ENCODE results near the gene TMEM190.
A peak's percentile ranks its signal among the peaks of the same experiment; 100 is the strongest.

The TMEM190 gene

DNA sequence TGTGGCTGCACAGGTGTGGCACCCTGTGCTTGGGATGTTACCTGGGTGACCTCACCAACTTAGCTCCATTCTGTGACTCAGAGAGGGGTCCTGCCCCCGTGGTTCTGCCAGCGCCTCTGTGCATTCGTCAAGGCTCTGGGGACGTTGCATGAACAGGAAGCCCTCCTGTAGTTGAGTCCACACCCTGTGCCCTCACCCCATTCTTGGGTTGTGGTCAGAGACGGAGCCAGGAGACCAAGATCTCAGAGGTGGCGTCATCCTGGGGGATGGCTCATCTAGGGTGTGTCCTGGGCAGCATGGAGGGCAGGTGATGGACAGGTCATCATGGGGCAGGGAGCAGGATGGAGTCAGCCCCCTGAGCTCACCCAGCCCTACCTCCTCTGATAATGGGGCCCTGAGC lies 24.6 kb upstream of the TMEM190 start:
- DNase-seq = no peak

DNA sequence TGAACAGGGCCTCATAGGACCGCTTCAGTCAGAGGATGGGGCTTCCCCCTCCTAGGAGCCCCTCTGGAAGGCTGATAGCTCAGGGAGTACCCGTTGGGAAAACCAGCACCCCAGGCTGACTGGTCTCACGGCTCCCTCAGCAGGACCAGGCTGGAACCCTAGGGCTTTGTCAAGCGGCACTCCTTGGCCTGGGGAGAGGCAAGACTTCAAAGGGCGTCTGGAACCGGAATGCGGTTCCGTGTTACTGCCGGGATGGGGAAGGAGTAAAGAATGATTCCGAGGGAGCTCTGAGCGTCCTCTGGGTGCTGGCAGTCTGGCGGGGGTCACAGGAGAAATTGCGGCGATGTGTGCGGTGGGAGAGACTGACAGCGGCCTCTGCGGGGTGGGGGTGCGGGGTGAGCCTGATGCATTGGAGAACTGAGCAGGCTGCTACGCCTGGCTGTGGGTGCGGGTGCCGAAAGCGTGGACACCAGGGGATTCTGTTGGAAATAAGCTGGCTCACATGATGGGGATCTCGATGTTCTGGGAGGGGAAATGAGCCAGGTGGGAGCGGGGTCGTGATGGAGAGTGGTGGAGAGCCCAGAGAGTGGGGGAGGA lies 24.0 kb upstream of the TMEM190 start:
- DNase-seq = no peak

DNA sequence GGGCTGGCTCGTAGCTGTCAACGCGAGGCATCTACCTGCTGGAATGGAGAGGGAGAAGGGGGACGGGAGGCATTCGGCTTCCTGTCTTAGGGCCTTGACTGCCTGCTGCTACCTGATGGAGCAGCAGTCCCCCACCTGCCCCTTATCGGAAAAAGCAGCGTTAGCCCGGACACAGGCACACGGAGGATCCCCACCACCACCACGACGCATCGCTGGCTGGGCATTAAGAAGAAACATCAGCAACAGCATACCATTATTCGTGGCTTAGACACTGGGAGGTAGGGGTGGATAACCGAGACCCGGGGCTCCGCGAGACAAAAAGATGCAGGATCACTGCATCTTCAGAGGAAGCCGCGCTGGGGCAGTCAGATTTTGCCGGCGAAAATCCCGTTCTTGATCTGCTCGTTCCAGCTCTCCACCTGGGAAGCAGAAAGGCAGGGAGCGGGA lies 23.2 kb upstream of the TMEM190 start:
- DNase-seq = no peak

DNA sequence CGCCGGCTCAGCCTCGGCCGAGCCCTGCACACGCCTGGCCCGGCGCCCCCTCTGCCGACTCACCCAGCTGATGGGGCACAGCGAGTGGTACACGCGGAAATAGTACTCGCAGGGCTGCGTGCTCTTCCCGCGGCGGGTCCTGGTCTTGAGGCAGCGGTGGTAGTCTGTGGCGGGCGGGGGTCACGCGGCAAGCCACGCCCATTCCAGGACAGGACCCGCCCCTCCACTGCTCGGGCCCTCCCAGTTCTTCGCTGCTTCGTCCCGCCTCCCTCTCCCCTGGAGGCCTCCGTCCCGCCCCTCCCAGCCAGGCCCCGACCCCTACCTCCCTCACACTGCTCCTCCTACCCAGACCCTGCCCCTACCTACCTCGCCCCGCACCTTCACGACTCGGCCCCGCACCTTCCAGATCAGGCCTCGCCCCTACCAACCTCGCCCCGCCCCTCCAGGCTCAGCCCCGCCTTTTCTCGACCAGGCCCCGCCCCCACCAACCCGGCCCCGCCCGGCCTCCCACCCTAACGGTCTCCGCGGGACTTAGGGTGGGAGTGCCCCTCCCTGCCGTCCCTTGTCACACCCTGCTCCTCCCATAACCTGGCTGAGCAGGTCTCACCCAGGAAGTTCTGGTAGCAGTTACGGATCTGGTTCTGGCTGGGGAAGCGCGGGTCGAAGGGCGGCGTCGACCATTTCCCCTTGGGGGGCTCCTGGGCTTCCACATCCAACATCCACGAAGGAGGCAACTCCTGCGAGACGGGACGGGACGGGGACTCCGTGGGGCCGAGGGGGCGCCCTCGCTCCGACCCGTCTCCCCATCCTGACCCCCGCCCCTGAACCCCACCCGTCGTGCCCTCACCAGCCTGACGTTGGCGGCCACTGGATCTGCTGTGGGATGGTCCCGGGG lies 22.6 kb upstream of the TMEM190 start:
- DNase-seq = peak; percentile 35

DNA sequence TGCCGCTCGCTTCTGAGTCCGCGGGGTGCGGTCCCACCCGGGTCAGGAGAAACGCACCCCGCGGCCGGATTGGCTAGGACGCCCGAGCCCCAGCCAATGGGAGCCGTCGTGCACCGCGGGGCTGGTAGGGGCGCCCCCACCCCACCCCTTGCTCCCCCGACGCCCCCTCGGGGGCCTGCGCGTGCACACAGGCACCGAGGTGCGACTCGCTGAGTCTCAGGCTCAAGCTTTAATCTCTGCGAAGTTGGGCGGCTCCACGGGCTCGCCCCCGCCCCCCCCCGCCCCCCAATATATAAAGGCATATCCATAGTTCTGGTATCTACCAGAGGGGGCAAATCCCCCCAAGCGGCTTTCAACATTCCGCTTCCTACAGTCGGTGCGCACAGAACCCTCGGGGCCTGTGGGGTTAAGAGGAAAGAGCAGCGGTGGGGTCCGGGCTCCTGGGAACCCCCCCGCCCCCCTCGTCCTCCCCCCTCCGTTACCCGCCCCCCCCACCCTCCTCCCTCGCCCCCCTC lies 21.9 kb upstream of the TMEM190 start, which contains the start of gene COX6B2:
TSS of gene COX6B2 (minus strand) at position 22 of the 515 bp plus-strand sequence. CDS start 198 bp downstream, outside the sequence.
- no peak for DNase-seq

DNA sequence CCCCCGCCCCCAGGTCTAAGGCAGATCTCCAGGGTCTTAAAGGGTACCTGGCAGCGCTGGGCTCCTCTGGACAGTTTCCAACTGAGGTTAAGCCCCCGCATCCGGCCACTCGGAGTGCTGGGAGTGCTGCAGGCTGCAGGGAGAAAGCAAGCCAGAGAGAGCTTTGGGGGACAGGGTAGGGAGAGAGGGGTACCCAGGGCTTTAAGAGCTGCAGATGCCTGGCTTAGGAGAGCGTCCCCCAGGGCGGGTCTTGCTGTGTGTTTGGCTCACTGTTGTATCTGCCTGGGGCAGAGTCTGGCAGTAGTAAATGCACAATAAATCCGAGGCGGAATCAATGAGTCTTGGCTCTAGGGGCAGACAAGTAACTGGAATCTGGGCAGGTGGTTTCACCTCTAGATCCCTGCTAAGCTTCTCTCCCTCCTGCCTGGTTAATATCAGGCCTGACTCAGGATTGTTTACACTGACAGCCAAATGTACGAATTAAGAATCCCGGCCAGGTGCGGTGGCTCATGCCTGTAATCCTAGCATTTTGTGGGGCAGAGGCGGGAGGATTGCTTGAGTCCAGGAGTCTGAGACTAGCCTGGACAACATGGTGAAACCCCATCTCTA lies 21.3 kb upstream of the TMEM190 start:
- no peak for DNase-seq

DNA sequence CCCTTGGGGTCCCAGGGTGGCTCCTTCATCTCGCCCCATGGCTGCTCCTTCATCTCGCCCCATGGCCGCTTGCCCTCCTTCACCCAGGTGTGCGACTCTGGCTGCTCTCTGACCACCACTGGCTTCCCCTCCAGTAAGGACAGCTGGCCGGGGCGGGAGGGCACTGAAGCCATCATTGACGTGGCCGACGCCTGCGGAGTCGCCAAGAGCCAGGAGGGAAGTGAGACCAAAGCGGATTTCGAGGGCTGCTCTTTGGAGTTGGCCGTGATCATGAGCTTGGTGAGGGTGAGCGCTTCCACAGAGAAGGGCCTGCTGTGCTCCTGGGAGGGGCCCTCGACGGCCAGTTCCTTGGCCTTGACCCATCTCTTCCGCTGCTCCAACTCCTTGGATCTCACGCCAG lies 18.1 kb upstream of the TMEM190 start:
- DNase-seq = no peak

DNA sequence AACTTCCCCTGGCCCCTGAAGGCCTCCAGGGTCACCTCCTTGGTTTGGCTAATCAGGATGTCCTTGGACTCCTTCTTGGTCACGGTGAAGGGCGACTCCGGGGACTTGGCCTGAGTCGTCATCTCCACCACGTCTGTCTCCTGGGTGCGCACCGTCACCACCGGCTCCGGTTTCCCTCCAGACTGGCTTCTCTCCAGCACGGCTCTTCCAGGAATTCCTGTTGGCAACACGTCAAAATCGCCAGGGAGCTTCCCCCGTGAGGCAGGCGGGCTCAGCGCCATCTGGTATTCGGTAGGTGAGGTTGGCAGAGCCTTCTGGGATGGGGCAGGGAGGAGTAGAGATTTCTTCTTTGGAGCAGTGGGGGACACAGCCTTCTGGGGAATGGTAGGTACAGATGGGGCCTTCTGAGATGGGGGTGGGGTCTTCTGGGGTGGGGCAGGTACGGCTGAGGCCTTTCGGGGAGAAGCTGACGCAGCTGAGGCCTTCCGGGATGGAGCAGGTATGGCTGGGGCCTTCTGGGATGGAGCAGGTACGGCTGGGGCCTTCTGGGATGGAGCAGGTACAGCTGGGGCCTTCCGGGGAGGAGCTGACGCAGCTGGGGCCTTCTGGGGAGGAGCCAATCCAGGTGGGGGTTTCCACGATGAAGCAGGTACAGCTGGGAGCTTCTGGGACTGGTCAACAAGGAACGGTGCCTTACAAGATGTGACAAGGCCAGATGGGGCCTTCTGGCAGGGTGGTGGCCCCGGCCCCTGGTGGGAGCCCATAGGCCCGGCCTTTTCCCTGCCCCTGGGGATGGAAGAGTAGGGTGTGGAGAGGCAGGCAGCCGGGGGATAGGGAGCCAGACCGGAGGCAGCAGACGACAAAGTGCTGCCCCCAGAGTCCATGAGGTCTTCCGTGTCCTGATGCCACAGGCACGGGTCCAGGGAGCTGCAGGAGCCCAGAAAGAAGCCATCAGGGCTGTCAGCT lies 17.4 kb upstream of the TMEM190 start:
- no peak for DNase-seq

DNA sequence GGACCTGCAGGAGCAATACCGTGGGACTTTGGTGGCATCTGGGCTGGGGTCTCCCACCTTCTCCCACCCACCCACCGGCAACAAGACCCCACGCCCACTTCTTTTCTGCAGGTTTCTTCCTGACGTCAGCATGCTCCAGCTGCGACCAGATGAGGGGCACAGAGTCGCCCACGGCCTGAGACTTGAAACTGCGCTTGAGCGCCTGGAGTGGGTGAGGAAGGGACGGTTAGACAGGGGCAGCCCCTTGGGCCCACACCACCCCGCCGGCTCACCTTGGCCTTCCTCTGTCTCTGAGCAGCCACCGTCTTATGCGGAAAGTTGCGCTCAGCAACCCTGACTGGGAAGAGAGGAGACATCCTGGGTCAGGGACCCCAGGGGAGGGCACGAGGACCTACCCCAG lies 15.7 kb upstream of the TMEM190 start:
- DNase-seq = no peak

DNA sequence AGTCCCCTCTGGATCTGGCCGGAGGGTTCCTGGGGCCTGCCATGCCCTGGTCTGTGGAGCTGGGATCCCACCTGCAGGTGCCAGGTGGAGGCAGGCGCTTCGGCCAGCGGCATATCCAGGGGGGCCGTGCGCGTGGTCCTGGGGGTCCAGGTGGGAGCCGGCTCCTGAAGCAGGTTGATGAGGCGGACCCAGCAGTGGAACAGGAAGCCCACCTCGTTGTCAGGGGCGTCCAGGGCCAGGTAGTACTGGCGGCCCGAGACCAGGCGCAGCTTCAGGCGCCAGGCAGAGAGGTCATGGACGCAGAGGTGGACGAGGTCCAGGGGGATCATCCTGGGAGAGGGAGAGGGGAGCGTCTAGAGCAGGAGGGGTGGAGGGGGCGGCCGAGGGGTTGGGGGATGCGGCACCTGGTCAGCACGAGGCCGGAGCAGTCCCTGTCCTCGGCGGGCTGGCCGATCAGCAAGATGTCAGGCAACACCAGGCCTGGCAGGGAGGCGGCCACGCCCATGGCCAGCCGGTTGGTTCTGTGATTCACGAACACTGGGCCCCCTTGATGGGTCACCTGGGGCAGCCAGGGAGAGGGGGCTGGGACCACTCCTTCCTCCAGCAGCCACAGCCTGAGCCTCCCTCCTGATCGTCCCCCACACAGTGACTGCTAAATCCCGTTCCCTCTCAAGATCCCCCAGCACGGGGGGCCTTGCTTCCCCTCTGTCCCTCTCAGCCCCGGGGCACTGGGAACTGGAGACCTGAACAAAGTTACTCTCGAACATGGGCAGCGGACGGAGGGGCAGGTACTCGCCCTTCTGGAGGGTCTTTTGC lies 14.2 kb upstream of the TMEM190 start:
- no peak for DNase-seq

DNA sequence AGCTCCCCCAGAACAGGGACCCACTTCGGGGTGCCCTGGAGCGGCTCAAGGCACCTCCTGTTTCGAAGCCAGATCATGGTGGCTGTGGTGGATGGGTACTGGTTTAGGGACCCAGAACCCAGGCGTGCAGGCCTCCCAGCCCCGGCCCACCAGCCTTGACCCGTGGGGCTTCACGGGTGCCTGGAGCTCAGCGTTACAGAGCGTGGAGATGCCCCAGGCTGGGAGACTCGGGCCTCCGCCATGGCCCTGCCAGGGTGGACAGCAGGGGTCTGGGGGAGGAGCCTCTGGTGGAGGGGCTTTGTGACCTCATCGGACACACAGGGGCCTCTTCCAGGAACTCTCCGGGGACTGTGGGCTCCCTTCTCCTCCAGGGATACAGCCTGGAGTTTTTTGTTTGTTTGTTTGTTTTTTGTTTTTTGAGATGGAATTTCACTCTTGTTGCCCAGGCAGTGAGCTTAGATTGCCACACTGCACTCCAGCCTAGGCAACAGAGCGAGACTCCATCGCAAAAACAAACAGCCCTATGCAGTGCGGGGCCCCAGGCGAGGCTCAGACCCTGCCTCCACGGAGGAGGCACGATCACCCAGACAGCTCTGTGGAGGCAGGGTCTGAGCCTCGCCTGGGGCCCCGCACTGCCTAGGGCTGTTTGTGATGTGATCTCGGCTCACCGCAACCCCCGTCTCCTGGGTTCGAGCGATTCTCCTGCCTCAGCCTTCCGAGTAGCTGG lies 13.5 kb upstream of the TMEM190 start, which contains the start of gene GARIN5B:
TSS of gene GARIN5B (minus strand) at position 271 of the 727 bp plus-strand sequence. CDS start at position 77, 194 bp downstream.
- no peak for DNase-seq

DNA sequence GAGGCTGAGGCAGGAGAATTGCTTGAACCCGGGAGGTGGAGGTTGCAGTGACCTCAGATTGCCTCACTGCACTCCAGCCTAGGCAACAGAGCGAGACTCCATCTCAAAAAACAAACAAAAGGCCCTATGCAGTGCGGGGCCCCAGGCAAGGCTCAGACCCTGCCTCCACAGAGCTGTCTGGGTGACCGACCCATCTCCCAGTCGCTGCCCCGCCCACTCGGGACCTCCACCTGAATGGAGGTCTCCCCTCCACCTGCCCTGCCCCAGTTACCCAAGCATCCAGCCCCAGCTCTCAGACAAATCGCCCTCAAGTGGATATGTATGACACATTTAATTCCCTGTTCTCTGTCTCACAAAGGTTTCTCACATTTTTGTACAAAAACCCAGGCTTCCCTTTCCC lies 11.4 kb upstream of the TMEM190 start:
- DNase-seq = no peak

DNA sequence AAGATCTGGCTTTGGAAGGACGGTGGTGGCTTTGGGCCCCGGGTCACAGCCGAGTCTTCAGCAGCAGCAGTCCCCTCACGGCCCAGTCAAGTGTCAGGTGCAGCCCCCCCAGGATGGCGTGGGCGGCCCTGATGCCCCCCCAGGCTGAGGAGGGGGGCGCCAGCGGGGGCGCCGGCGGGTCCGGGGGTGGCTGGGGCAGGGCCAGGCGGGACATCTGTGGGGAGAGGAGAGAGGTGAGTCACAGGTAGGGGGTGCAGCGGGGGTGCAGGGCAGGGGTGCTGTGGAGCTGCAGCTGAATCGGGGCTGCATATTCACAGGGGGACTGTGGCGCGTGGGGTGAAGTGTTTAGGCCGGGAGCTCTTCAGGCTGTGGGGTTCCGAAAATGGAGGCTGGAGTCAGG lies 10.7 kb upstream of the TMEM190 start:
- DNase-seq = no peak

DNA sequence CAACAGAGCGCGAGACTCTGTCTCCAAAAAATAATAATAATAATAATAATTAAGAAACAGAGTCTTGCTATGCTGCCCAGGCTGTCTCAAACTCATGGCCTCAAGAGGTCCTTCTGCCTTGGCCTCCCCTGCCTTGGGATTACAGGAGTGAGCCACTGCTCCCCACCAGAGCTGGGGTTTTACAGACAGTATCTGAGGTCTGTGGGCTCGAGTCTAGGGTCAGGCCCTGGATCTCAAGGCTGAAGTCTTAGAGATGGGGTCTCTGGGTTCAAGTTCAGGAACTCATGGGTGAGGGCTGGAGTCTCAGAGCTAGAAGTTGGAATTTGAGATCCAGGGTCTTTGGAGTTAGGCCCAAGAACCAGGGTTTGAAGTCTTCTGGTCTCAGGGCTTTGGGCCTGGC lies 9.8 kb upstream of the TMEM190 start:
- DNase-seq = no peak

DNA sequence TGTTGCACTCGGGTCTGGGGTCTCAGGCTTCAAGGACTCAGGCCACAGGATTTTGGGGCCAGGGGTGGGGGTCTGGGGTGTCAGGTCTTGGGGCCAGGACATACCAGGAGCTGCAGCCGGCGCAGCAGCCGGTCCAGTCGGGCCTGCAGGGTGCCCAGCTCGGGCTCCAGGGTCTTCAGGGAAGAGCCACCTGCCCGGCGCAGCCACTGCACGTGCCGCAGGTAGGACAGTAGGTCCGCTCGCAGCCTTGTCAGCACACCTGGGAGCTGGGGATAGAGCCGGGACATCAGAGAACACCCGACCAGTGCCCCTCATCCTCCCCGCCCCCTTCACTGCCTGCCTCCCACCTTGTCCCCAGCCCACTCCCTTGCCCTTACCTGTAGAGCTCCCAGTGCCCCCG lies 8.5 kb upstream of the TMEM190 start:
- DNase-seq = no peak

DNA sequence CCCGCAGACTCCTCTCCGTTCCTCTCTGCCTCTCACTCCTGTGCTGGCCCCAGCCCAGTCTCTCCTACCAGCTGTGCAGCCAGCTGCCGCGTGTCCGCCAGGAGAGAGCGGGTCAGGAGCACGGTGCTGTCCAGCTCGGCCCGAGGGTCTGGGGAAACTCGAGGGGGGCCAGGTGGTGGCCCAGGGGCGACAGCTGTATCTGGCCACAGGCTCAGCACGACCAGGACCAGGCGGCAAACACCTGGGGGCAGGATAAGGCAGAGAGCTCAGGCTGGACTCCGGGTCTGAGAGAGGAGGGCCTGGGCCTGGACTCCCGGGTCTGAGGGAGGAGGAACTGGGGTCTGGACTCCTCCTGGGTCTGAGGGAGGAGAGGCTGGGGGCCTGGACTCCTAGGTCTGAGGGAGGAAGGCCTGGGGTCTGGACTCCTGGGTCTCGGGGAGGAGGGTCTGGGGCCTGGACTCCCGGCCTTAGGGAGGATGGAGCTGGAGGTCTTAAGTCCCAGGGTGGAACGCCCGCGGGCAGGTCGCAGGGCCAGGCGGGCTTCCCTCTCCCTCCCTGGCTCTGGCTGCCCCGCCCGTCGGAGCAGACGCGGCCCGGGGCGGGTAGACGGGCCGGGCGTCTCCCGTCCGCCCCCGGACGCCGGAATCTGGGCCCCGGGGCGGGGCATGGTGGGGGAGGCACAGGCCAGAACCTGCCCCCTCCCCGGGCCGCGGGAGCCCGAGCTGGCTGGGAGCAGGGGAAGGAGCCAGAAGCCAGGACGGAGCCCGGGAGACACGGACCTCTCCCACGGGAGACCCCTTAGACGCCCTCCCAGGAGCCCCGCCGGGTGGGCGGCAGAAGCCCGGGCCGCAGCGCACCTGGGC lies 7.7 kb upstream of the TMEM190 start:
- DNase-seq = no peak

DNA sequence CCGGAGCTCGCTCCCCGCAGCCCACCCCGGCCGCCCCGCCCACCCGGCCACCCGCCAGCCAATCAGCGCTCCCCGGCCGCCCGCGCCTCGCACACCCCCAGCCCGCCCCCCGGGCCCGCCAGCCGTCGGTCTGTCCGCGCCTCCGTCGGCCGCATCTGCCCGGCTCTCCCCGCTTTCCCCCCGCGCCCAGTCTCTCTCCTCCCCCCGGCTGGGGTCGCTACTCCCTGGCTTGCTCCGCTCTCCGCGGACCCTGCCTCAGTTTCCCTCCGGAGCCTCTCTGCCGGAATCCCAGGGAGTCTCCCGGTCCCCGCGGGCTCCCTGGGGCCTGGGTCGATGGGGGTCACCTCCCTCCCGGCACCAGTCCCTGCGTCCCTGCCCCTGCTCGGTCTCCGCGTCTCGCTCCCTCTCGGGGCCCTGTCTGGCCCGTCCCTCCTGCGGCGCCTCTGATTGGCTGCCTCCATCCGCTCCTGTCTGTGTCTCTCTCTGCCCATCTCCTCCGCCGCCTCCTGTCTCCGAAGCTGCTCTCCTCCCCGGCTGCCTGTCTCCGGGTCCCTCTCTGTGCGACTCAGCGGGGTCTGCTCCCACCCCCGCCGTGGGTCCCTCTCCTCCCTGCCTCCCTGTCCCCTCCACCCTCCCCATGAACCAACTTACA lies 6.8 kb upstream of the TMEM190 start:
- no peak for DNase-seq

DNA sequence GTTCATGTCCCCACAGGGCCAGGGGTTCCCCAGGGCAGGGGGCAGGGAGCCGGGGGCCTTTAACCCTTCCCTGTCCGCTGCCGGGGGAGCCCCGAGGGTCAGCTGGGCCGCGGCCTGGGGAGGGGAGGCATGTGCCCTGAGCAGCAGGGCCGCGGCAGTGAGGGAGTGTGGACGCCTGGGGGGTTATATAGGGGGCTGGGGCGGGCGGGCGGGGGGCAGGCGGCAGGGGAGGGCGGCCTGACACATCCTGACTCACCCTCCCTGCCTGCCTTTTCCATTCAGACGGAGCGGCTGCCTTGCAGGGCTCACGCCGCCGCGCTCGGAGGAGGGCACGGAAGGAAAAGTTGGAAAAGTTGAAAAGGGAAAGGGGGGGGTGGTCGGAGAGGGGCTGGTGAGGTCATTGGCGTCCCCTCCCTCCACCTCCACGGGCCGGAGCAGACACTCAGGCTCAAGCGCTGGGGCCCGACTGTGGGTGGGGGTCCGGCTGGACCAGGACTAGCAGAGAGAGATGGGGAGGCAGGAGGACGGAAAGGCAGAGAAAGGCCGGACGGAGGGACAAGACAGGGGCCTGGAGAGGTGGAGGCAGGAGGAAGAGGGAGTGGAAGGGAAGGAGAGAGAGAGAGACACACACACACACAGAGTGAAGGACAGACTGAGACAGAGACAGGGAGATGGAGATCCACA lies 6.2 kb upstream of the TMEM190 start, which contains the start of gene IL11:
TSS of gene IL11 (minus strand) at position 159 of the 684 bp plus-strand sequence. CDS start at position 6, 153 bp downstream.
- DNase-seq = no peak

Data from NCI-H774 (cell line).